Left lobe of liver (tissue), 2 donors: ENCODE measurements around the gene PCSK2. TPM values are rescaled to one million over a fixed set of nuclear protein-coding genes. Genes with fewer than 3 reads are reported as not detected.

Experiments
- ATAC-seq: fragments of 200-7000 bp; cut with Tn5 transposase; one replicate; pipeline ENCODE4 v1.9.1; 2020; ENCODE audit warnings: mild to moderate bottlenecking, moderate library complexity
- DNase-seq: peaks from one replicate; pipeline ENCODE4 v3.0.0-alpha.2; 2020; ENCODE audit warnings: low spot score
- total RNA-seq: library from RNA; stranded (reverse); gene quantifications from one replicate; pipeline ENCODE4 v1.2.1, GENCODE V29; 2021
- donor health status: DM: no; HTN: no; CAD: no; lungs with moderate emphysema.
- donor health status: DM: no; HTN: yes; CAD: no.

The PCSK2 gene
- total RNA-seq, 1 donor from 2014 or later = 0.05 TPM

DNA sequence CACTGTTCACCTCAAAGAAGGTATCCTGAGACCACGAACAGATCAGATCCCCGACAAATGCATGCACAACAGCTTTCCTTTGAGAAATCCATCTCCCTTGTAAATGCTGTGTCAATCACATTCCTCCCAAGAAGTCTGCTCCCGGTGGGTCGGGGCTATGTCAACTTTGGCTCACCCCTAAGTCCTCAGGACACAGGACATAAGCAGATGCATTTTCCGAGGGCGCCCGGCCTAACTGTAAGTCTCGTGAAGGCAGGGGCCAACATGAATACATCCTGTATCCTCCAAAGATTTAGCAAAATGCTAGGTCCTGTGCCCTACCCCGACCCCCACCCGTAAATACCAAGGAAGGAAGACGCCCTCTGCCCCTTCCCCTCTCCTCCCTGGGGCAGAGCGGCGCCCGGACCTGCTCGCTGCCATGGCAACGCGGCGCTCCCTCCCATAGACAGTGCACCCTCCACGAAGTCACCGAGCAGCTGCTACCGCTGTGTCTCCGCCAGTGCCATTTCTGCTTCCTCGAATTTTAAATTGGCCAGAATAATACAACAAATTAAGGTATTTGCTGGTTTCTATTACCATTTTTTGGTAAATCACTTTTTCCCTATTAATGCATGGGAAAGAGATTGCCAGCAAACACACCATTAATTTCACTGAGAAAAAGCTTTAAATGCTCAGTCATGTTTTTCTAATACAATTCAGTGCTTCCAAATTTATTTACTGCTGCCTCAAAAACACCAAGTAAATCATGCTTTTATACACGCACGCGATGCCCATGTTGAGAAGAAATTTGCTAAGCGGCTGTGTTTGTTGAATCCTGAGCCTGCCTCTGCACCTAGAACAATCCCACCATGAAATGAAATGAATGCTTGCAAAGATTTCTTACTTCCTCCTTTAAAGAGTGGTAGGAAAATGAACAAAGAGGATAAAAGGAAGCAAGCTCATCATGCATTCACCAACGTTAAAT, 100.6 kb downstream of the PCSK2 start:
- ATAC-seq = no peak
- no peak for DNase-seq

DNA sequence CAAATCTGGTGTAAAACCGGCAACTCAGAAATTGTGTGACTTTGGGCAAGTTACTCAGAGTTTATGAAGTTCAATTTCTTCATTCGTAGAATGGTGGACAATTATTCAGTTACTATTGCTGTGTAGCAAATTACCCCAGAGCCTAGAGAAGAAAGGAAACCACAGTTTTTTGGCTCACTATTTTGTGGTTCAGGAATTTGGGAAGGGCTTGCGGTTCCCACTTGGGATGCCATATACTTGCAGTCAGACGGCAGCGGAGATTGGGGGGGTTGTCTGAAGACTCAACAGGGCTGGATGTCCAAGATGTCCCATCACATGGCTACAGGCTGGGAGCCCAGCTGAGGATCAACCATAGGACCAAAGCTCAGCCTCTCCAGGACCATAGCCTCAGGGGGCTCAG, 108.1 kb downstream of the PCSK2 start:
- DNase-seq (no peak), ATAC-seq (no peak)

DNA sequence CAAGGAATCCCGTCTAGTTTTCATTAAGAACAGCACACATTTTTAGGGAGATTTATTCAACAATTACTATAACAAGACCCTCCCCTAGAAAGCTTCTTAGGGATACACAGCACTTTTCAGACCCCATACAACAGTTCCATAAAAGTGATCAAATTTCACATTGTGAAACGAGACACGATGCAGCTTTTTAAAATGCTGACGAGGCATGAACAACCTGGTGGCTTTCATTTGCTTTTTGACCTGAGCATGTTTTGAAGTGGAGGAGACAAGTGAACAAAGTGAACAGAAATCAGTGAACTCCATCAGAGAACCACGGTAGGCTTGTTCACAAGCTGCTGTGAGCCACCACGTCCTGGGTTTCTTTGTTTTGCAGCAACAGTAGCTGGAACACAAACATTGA, 112.2 kb downstream of the PCSK2 start:
- ATAC-seq (no peak), DNase-seq (no peak)

DNA sequence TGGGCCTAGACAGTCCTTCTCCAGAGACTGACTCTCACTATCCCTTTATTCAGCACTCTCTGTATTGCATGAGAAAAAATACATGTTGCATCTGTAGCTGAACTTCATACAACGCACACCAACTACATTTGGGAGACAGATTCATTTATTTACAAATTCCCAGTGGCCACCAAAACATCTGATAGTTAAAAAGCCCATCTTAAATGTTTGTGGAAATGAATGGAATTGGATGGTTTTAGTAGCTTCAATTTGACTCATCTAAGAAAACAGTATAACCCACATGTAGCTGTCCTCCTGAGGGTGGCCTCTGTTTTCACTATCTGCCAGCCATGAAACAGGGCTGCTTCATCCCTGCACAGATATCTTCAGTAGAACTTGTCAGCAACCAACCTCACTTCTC, 116.3 kb downstream of the PCSK2 start:
- ATAC-seq (no peak), DNase-seq (no peak)

DNA sequence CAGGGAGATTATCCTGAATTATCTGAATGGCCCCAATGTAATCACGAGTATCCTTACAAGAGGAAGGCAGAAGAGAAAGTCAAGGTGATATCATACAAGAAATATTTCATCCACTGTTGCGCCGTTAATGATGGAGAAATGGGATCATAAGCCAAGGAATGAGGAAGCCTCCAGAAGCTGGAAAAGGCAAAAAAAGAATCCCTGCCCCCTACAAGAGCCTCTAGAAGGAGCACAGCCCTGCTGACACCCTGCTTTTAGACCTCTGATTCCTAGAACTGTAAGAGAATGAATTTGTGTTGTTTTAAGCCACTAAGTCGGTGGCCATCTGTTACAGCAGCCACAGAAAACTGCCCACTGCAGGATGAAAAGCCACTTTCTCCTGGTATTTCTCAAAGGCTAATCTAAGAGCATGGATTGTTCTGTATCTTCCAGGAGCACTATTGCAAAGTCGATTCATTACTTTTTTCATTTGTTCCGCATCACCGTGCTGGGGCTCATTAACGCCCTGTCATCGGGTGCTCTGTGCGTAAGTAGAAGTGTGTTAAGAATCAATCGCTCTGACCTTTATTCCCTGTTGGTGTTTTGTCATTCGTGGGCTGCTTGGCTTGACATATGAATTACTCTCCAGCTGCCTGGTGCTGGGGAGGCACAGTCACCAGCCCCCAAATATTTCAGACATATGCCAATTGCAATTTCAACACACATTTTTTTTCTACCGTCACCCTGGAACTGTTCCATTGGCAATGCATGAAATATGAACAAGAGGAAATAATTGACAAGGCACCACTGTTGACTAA, 117.0 kb downstream of the PCSK2 start:
- no peak for ATAC-seq

DNA sequence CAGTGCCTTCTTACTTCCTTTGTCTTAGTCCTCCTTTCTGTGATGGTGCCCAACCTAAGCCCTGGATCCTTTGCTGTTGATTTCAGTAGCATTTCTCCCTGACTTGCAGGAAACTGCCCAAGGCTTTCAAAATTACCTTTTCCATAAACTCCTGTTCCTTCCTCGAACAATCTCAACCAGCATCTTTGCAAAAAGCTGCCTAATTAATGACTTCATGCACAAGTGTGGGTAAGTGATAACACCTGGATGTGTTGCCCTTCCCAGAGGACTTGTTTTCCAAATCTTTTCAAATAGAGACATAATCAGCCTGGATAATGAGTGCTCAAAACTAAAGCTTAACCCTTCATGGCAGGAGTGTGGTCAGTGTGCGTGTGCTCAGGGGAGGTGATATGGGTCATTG, 118.0 kb downstream of the PCSK2 start:
- ATAC-seq = no peak
- no peak for DNase-seq

More for the DNA sequence above, 117.0 kb downstream of the PCSK2 start:
- DNase-seq = no peak

DNA sequence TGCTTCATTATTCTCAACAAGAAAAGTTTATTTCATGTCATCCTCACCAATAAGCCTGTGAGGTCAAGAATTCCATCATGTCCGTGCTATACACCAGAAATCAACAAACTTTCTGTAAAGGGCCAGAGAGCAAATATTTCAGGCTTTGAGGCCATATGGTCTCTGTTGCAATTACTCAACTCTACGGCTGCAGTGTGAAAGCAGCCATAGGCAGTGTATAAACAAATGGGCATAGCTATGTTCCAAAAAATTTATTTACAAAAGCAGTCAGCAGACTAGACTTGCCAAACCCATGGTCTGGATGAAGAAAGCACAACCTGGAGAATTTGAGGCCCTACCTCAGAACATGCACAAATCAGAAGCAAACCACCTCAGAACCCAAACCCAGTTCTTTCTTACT, 118.5 kb downstream of the PCSK2 start:
- ATAC-seq = no peak
- no peak for DNase-seq

DNA sequence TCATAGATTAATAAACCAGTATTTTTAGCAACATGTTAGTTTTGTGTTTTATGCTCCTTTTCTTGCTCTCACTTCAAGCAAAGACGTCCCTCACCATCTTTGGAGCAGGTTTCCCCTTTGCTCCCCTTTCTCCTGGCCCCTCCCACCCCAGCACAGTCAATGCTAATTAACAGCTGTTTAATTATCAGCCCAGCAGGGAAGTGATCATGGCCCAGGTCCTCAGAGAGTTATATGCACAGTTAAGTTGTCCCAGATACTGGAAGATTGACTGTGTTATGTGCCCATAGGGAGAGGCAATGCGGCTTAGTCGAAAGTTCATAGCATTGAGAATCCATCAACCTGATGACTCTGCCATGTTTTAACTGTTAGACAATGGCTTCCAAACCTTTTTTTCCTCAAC, 123.5 kb downstream of the PCSK2 start:
- DNase-seq = no peak
- no peak for ATAC-seq

DNA sequence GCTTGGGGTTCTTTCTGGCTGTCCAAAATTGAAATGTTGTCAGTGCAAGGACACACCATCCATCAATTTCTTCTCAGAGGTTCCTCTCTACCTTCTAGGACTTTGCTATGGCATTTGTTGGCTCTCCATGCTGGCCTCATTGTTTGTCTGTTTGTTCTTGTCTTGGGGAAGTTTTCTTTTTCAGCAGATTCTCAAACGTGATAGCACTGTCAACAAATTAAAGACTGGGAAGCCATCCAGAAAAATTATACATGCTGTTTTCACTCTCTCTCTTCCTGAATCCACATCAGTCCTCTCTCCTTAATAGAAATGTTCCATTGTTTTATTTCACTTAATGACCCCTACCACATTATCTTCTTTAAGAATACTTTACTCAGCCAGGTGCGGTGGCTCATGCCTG, 130.4 kb downstream of the PCSK2 start:
- DNase-seq (no peak), ATAC-seq (no peak)

DNA sequence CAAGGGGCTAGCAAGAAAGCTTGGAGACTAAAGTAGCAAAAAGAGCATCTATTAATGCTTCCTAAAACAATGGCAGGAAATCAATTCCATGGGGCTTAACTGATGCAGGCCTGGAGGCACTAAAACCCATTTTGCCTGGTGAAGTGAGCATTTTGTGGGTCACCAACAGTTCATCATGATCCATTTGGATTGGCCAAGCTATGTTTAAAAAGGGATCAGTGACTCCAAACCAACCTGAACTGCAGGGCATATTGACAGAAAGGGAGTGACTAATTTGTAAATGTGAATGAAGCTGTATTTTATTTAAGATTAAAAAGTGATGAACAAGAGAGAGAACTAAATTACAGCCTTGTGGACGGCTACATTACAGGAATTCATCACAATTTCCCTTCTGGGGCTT, 132.0 kb downstream of the PCSK2 start:
- DNase-seq (no peak), ATAC-seq (no peak)

DNA sequence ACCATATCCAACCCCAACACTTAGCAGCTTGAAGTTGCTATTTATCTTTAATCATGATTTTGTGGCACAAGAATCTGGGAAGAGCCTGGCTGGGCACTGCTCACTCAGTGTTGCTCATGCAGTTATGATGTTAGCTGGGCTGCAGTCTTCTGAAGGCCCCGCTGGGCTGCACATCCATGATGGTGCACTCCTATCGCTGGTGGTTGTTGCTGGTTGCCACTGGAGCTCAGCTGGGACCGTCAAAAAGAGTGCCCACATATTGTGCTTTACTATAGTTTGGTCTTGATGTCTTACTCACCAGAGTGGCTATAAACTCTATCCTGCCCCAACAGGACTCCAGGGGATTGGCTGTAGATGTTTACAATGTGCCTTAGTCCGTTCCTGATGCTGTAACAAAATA, 137.8 kb downstream of the PCSK2 start:
- ATAC-seq (no peak), DNase-seq (no peak)

DNA sequence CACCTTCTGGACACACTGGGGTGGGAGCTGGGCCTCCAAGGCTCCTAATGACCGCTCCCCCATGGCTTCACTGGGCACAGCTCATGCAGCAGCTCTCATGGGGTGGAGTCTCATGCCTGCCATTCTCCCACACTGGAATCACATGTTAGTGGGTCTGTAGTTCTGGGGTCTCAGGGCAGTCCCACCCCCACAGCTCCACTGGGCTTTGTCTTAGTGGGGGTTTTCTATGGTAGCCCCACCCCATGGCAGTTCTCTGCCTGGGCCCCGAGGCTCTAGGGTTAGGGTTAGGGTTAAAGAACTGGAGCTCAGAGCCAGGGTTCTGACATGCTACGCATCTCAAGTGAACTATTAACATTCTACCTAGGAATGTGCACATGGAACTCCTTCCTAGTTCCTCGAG, 139.0 kb downstream of the PCSK2 start:
- no peak for ATAC-seq
- no peak for DNase-seq

DNA sequence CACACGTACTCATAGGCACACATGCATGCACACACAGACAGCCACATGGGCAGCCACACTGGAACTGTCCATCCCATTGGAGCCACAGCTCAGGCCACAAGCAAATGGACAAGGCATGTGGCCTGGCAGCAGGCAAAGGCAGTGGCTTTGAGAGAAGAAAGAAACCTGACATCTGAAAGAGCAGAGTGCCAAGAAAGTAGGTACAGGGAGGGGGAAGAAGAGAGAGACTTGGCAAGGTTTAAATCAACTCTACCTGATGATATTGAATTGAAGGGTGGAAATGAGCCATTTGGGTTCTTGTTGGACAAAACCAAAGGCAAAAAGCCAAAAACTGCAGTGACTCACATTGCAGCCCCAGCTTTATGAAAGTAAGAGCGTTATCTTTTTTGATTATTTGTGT, 142.7 kb downstream of the PCSK2 start:
- ATAC-seq (no peak), DNase-seq (no peak)

DNA sequence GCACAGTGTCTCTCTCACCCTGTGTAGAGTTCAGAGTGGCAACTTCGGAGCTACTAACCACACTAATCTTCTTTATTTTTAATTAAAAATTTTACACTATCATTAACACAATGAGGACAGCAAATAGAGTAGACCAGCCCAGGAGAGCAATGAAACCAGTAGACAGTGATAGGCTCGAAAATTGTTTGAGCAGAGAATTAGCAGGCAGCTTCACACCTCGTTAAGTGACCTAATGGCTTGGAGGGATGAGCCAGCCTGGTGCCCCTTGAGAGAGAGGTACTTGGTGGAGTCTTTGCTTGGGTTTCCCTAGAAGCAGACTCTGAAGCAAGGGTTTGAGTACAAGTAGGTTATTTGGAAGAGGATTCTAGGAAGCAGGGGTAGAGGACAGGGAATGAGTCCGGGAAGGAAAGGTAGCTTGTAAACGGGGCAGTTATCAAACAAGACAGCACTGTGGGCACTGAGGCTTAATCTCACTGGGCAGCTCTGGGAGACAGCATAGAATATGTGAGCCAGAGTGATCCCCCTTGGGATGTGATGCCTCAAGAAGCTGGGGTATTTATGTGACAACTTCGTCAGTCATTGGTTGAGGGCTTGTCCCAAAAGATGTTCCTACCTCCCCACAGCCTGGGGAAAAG, 146.1 kb downstream of the PCSK2 start:
- no peak for DNase-seq
- ATAC-seq = no peak

DNA sequence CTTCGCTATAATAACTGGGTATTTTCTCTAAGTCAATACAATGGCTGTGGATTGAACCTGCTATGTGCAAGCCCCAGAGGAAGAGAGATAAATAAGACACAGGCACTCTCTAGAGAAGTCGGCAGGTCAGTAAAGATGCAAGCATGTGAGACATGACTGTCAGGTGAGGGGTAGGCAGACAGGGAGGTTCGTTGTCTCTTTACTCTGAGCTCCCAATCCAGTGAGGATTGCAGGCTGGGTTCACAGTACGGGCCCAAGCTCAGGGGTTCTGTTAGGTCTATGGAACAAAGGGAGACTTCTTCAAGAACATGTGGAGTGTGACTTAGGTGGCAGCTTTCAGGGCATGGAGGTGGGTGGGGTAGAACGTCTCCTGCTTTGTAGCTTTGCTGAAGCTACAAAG, 147.2 kb downstream of the PCSK2 start:
- no peak for DNase-seq
- ATAC-seq = no peak

DNA sequence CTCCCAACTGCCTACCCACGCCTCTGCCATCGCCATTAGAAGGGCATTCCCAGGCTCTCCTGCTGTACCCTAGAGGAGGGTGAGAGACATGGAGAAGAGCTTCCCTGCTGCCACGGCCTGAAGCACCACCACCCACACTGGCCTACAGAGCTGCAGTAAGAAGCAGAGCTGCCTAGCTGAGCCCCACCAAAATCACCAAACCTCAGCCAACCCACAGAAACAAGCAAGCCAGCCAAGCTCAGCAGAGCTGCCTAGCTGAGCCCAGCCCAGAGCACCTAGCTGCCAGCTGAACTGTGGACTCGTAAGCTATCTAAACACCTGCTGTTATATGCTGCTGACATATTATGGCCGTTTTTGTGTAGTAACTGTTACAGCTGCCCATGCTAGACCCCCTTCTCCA, 149.2 kb downstream of the PCSK2 start:
- no peak for DNase-seq
- ATAC-seq = no peak

DNA sequence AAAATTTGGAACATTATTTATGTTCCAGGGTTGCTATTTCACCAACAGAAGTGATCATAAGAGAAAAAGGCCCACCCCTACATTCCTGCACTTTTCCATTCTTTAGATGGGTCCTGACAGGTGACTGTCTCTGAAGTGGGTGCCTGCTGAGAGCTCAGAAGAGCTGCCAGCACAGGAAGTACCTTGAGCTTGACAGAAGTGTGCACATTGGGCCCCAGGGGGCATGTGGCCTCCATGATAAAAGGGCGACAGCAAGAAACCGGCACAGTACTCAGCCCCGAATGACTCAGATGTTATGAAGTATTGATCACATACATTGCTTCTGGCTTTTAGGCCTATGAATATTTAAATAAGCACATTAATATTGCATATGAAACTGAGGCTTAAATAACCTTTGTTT, 150.4 kb downstream of the PCSK2 start:
- DNase-seq = no peak
- ATAC-seq = no peak

DNA sequence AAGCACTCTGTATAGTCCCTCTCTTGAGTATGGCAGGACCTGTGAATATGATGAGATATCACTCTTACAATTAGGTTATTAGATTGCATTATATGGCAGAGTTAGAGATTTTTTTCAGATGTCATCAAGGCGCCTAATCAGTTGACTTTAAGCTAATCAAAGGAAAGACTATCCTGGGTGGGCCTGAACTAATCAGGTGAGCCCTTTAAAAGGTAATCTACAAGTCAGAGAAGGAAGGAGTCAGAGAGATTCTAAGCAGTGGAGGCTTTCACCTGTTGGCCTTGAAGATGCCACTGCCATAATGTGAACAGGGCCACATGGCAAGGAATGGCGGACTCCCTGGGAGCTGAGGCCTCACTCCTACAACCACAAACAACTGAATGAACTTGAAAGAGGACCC, 152.8 kb downstream of the PCSK2 start:
- ATAC-seq (no peak), DNase-seq (no peak)

DNA sequence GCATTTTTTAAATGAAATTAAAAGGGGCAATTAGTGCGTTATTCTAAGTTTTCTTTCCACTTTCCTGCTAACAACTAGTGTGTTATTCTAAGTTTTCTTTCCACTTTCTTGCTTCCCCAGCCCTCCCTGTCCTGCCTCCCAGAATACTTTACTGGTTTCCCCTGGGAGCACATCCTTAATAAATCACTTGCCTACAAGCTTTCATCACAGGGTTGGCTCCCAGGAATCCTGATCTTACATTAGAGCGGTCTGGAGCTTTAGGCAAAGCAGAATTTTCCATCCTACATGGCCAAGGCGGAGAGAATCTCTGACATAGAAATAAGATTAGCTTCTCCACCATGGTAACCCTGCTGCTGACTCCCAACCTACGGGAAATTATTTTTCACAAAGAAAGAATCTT, 154.0 kb downstream of the PCSK2 start:
- DNase-seq = no peak
- no peak for ATAC-seq

DNA sequence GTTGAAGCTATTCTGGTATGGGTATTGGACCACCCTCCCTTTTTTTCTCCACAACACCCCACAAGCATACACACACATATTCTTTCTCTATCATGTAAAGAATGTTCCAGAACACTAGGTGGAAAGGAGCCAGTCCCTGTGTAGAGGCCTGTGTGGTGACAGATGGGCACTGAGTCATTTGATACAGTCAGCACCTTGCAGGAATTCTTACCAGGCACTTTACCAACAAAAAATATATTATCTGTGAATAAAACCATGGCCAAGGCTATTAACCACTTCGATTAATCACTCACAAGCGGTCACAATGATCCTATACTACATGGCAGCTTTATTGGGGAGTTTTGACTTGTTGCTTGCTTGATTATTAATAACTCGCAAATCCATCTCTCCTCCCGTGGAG, 154.9 kb downstream of the PCSK2 start:
- ATAC-seq (no peak), DNase-seq (no peak)

DNA sequence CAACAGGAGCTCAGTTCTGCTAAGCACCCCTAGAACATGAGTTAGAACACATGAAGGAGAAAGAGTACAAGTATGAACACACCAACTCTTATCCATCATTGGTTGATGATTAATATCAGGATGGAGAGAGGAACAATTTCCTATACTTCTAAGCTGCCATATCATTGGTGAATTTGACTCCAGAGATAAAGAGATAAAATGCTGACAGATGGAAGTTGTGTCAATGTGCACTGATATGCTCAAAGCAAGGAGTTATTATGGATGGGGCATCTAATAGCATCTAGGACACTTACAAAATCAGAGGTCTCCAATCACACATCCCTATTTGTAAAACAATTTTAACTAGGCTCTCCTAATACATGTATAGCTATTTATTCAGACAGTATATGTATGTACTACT, 159.0 kb downstream of the PCSK2 start:
- no peak for ATAC-seq
- DNase-seq = no peak

DNA sequence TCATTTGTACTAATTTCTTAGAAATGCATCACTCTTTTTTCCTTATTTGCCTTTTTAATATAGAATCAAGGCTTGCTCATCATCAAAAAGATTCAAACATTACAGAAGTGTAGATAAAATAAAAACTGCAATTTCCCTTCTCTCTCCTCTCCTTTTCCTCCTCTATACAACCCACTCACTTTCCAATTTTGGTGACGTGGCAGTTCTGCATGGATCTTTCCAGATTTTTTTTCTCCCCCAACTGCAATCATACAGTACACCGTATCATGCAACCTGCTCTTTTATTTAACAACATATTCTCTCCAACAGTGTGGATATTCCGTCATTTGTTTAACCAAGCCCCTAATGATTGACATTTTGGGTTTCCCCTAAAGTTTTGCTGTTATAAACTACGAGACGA, 163.8 kb downstream of the PCSK2 start:
- ATAC-seq (no peak), DNase-seq (no peak)
